ENCODE data around the gene ITPR2. TPM values are rescaled to one million over a fixed set of nuclear protein-coding genes. Genes with fewer than 3 reads are reported as not detected.
"Not testable (repeated sequence)": the region's sequence is repeated elsewhere in the genome, so short reads cannot be mapped to it uniquely, and the experiment has no call there.

Gene ITPR2
- total RNA-seq, 2 experiments from 2014 or later, result 31.7 to 36.3 TPM

- POLR2A ChIA-PET, result no interaction called here
- no peak for DNase-seq
- no peaks in the 10 kb centered on the region for H3K27me3 Mint-ChIP-seq
- H3K27ac Mint-ChIP-seq, result no peak overlapping the region
- H3K36me3 Mint-ChIP-seq (ENCODE audit: low read depth), result peaks cover 8% of the 10 kb centered on the region
- H3K4me1 Mint-ChIP-seq, result no peaks in the 10 kb centered on the region
- H3K9me3 Mint-ChIP-seq, result no peaks in the 10 kb centered on the region
- CTCF ChIA-PET, result no interaction called here
- no peak overlapping the region for H3K4me3 Mint-ChIP-seq
Measured at GRCh38 chr12:26533211-26533610, 299.8 kb downstream of the ITPR2 start.

GRCh38 chr12:26530461-26530860 is 302.5 kb downstream of the ITPR2 start:
- POLR2A ChIA-PET, result interaction anchor here (1.2 kb wide), 1 partner anchor 252 kb away, joined by 3 read pairs; no protein-coding TSS in a partner anchor
- H3K4me1 Mint-ChIP-seq, result no peaks in the 10 kb centered on the region
- H3K4me3 Mint-ChIP-seq, result no peak overlapping the region
- no peak for DNase-seq
- peaks cover 9% of the 10 kb centered on the region for H3K36me3 Mint-ChIP-seq (ENCODE audit: low read depth)
- peaks cover 9% of the 10 kb centered on the region for H3K9me3 Mint-ChIP-seq
- no peak overlapping the region for H3K27ac Mint-ChIP-seq
- CTCF ChIA-PET, result no interaction called here
- no peaks in the 10 kb centered on the region for H3K27me3 Mint-ChIP-seq

GRCh38 chr12:26528943-26529342 is 304.1 kb downstream of the ITPR2 start:
- Mint-ChIP-seq H3K27me3 (no peaks in the 10 kb centered on the region), H3K36me3 (ENCODE audit: low read depth) (peaks cover 9% of the 10 kb centered on the region), H3K4me3 (no peak overlapping the region), H3K27ac (no peak overlapping the region), H3K4me1 (no peaks in the 10 kb centered on the region), H3K9me3 (peaks cover 12% of the 10 kb centered on the region)
- ChIA-PET POLR2A (no interaction called here), CTCF (no interaction called here)
- no peak for DNase-seq

- POLR2A ChIA-PET, result no interaction called here
- no peak for DNase-seq
- CTCF ChIA-PET, result no interaction called here
- Mint-ChIP-seq H3K4me1 (no peaks in the 10 kb centered on the region), H3K4me3 (no peak overlapping the region), H3K9me3 (peaks cover 12% of the 10 kb centered on the region), H3K27me3 (no peaks in the 10 kb centered on the region), H3K27ac (no peak overlapping the region), H3K36me3 (ENCODE audit: low read depth) (peaks cover 13% of the 10 kb centered on the region)
Measured at GRCh38 chr12:26527682-26528081, 305.3 kb downstream of the ITPR2 start.

GRCh38 chr12:26524862-26525465 is 308.0 kb downstream of the ITPR2 start:
- Mint-ChIP-seq H3K4me1 (peaks cover 11% of the 10 kb centered on the region), H3K27me3 (no peaks in the 10 kb centered on the region), H3K9me3 (peaks cover 12% of the 10 kb centered on the region), H3K4me3 (no peak overlapping the region), H3K27ac (no peak overlapping the region), H3K36me3 (ENCODE audit: low read depth) (peaks cover 13% of the 10 kb centered on the region)
- DNase-seq, result no peak
- ChIA-PET POLR2A (no interaction called here), CTCF (interaction anchor here (0.9 to 2.8 kb wide), 3 partner anchors 12 to 427 kb away, joined by 4 to 14 read pairs (median 6); no protein-coding TSS in a partner anchor)

GRCh38 chr12:26523708-26524150 is 309.3 kb downstream of the ITPR2 start:
- CTCF ChIA-PET, result interaction anchor here (1.6 to 2.8 kb wide), 2 partner anchors 404 to 426 kb away, joined by 6 to 14 read pairs; no protein-coding TSS in a partner anchor
- no peak for DNase-seq
- peaks cover 13% of the 10 kb centered on the region for H3K36me3 Mint-ChIP-seq (ENCODE audit: low read depth)
- no peak overlapping the region for H3K27ac Mint-ChIP-seq
- H3K4me3 Mint-ChIP-seq, result no peak overlapping the region
- no peaks in the 10 kb centered on the region for H3K27me3 Mint-ChIP-seq
- POLR2A ChIA-PET, result no interaction called here
- H3K4me1 Mint-ChIP-seq, result peaks cover 12% of the 10 kb centered on the region
- peaks cover 16% of the 10 kb centered on the region for H3K9me3 Mint-ChIP-seq

- H3K27me3 Mint-ChIP-seq, result no peaks in the 10 kb centered on the region
- no peak for DNase-seq
- ChIA-PET CTCF (no interaction called here), POLR2A (no interaction called here)
- peaks cover 18% of the 10 kb centered on the region for H3K36me3 Mint-ChIP-seq (ENCODE audit: low read depth)
- no peak overlapping the region for H3K4me3 Mint-ChIP-seq
- H3K27ac Mint-ChIP-seq, result no peak overlapping the region
- H3K9me3 Mint-ChIP-seq, result peaks cover 19% of the 10 kb centered on the region
- peaks cover 16% of the 10 kb centered on the region for H3K4me1 Mint-ChIP-seq
Measured at GRCh38 chr12:26520869-26521268, 312.1 kb downstream of the ITPR2 start.

GRCh38 chr12:26520109-26520508 is 312.9 kb downstream of the ITPR2 start:
- POLR2A ChIA-PET, result no interaction called here

GRCh38 chr12:26519462-26519861 is 313.5 kb downstream of the ITPR2 start:
- Mint-ChIP-seq H3K27ac (no peak overlapping the region), H3K36me3 (ENCODE audit: low read depth) (peaks cover 14% of the 10 kb centered on the region), H3K4me1 (peaks cover 16% of the 10 kb centered on the region), H3K4me3 (no peak overlapping the region), H3K27me3 (no peaks in the 10 kb centered on the region), H3K9me3 (peaks cover 12% of the 10 kb centered on the region)
- ChIA-PET POLR2A (no interaction called here), CTCF (no interaction called here)
- no peak for DNase-seq

More at GRCh38 chr12:26520109-26520508, 312.9 kb downstream of the ITPR2 start:
- CTCF ChIA-PET, result no interaction called here
- peaks cover 14% of the 10 kb centered on the region for H3K36me3 Mint-ChIP-seq (ENCODE audit: low read depth)
- no peaks in the 10 kb centered on the region for H3K27me3 Mint-ChIP-seq
- no peak overlapping the region for H3K4me3 Mint-ChIP-seq
- peaks cover 12% of the 10 kb centered on the region for H3K9me3 Mint-ChIP-seq
- peaks cover 16% of the 10 kb centered on the region for H3K4me1 Mint-ChIP-seq
- no peak for DNase-seq
- no peak overlapping the region for H3K27ac Mint-ChIP-seq

- Mint-ChIP-seq H3K9me3 (peaks cover 12% of the 10 kb centered on the region), H3K4me1 (peaks cover 16% of the 10 kb centered on the region)
- H3K36me3 Mint-ChIP-seq (ENCODE audit: low read depth); H3K27ac Mint-ChIP-seq; H3K27me3 Mint-ChIP-seq; DNase-seq; POLR2A ChIA-PET; H3K4me3 Mint-ChIP-seq; CTCF ChIA-PET: not testable (repeated sequence)
Measured at GRCh38 chr12:26517320-26517719, 315.7 kb downstream of the ITPR2 start.

- Mint-ChIP-seq H3K27me3 (no peaks in the 10 kb centered on the region), H3K27ac (no peak overlapping the region), H3K9me3 (peaks cover 8% of the 10 kb centered on the region), H3K4me1 (peaks cover 4% of the 10 kb centered on the region), H3K36me3 (ENCODE audit: low read depth) (peaks cover 8% of the 10 kb centered on the region), H3K4me3 (no peak overlapping the region)
- no peak for DNase-seq
- POLR2A ChIA-PET, result no interaction called here
- CTCF ChIA-PET, result no interaction called here
Measured at GRCh38 chr12:26514364-26514763, 318.6 kb downstream of the ITPR2 start.

GRCh38 chr12:26513363-26514043 is 319.5 kb downstream of the ITPR2 start:
- peaks cover 8% of the 10 kb centered on the region for H3K36me3 Mint-ChIP-seq (ENCODE audit: low read depth)
- no peaks in the 10 kb centered on the region for H3K27me3 Mint-ChIP-seq
- no peak overlapping the region for H3K4me3 Mint-ChIP-seq
- POLR2A ChIA-PET, result no interaction called here
- H3K4me1 Mint-ChIP-seq, result peaks cover 4% of the 10 kb centered on the region
- peaks cover 8% of the 10 kb centered on the region for H3K9me3 Mint-ChIP-seq
- no peak overlapping the region for H3K27ac Mint-ChIP-seq
- CTCF ChIA-PET, result no interaction called here
- no peak for DNase-seq

- CTCF ChIA-PET, result no interaction called here
- Mint-ChIP-seq H3K4me3 (no peak overlapping the region), H3K27ac (no peak overlapping the region), H3K27me3 (no peaks in the 10 kb centered on the region), H3K36me3 (ENCODE audit: low read depth) (no peaks in the 10 kb centered on the region), H3K9me3 (peaks cover 2% of the 10 kb centered on the region), H3K4me1 (peaks cover 3% of the 10 kb centered on the region)
- no peak for DNase-seq
- POLR2A ChIA-PET, result no interaction called here
Measured at GRCh38 chr12:26512213-26512612, 320.8 kb downstream of the ITPR2 start.

GRCh38 chr12:26510354-26510674 is 322.7 kb downstream of the ITPR2 start:
- no peak for DNase-seq
- H3K9me3 Mint-ChIP-seq, result no peaks in the 10 kb centered on the region
- H3K27ac Mint-ChIP-seq, result no peak overlapping the region
- no peaks in the 10 kb centered on the region for H3K36me3 Mint-ChIP-seq (ENCODE audit: low read depth)
- CTCF ChIA-PET, result no interaction called here
- POLR2A ChIA-PET, result no interaction called here
- no peaks in the 10 kb centered on the region for H3K4me1 Mint-ChIP-seq
- H3K27me3 Mint-ChIP-seq, result no peaks in the 10 kb centered on the region
- no peak overlapping the region for H3K4me3 Mint-ChIP-seq

Measured in activated CD4-positive, alpha-beta memory T cell treated with anti-CD3 and anti-CD28 coated beads, Interleukin-2, amount 10 ng/mL, durations not matched to agents 7 days and 5 days (primary cell).